Prostate gland (tissue), 2 donors: ENCODE measurements around the gene MCC. TPM values are rescaled to one million over a fixed set of nuclear protein-coding genes. Genes with fewer than 3 reads are reported as not detected.

Source experiments
- DNase-seq: peaks from one replicate; pipeline ENCODE4 v3.0.0-alpha.2; 2019; ENCODE audit warnings: low spot score
- H3K27ac ChIP-seq, 2 donors: fragments of 200-600 bp; sonication (generic); 2 replicates each; pipeline ENCODE4 v1.5.1; 2017 to 2019
- H3K27me3 ChIP-seq: fragments of 200-600 bp; sonication (generic); replicated peaks from 2 replicates; pipeline ENCODE4 v1.5.1; 2019; ENCODE audit not compliant: insufficient read depth
- H3K36me3 ChIP-seq, 2 donors: fragments of 200-600 bp; sonication (generic); 1 replicate in 1 of 2; 2 replicates in 1 of 2; pipeline versions ENCODE4 v1.5.1 to v1.8.1; 2017 to 2019
- H3K4me1 ChIP-seq: fragments of 200-600 bp; sonication (generic); replicated peaks from 2 replicates; pipeline ENCODE4 v1.5.1; 2019
- H3K4me3 ChIP-seq, 2 donors: fragments of 200-600 bp; sonication (generic); 2 replicates each; pipeline ENCODE4 v1.5.1; 2017 to 2019
- H3K9me3 ChIP-seq: fragments of 200-600 bp; sonication (generic); 2 replicates; pipeline ENCODE4 v1.5.1; 2017
- CTCF ChIP-seq, 4 experiments: fragments of 200-600 bp in 2 of 4; fragments of 450-650 bp in 2 of 4; sonication (generic) in 2 of 4; IDR thresholded peaks; 1 replicate in 3 of 4; 2 replicates in 1 of 4; pipeline ENCODE4 v1.5.1; 2016 to 2019; ENCODE audit warnings: antibody characterized with exemption in 4 of 4, mild to moderate bottlenecking in 2 of 4, moderate library complexity in 2 of 4
- POLR2A ChIP-seq: fragments of 450-650 bp; IDR thresholded peaks from one replicate; pipeline ENCODE4 v1.6.1; 2016; ENCODE audit warnings: antibody characterized with exemption, mild to moderate bottlenecking
- POLR2AphosphoS5 ChIP-seq: sonication (generic); formaldehyde crosslinking; IDR thresholded peaks from one replicate; pipeline ENCODE4 v1.6.1; 2017; ENCODE audit warnings: antibody characterized with exemption
- WGBS: methylation state at CpG from one replicate; pipeline ENCODE4 v1.1.5; 2018; 5-methylcytosine and 5-hydroxymethylcytosine counted together
- intact Hi-C: fragments of 100-400 bp; cut with DNase I; formaldehyde crosslinking; loops from one replicate; pipeline ENCODE4 v1.14.2; 2022
- total RNA-seq, 2 donors: library from RNA; depleted of rRNA; stranded (reverse); fragments of >200 nt; gene quantifications; one replicate each; pipeline ENCODE4 v1.1.0, GENCODE V29; 2016

The MCC gene
- total RNA-seq, 2 donors from 2014 or later, result 41.5 to 54.1 TPM

GRCh38 chr5:113205323-113205722 is 282.9 kb downstream of the MCC start:
- WGBS, result 56% methylated on average over 1 of the region's 1 CpG
- no peaks in the 10 kb centered on the region for H3K27me3 ChIP-seq
- intact Hi-C loops, result no loop called here
- TF ChIP-seq POLR2AphosphoS5 (peak; percentile 59), POLR2A (no peak)
- H3K36me3 ChIP-seq, result no peaks in the 10 kb centered on the region
- no peak for DNase-seq
- no peaks in the 10 kb centered on the region for H3K4me1 ChIP-seq
- no peak overlapping the region for H3K4me3 ChIP-seq
- H3K27ac ChIP-seq, result peak overlapping the region; percentile 25 to 49
- H3K9me3 ChIP-seq, result no peaks in the 10 kb centered on the region

GRCh38 chr5:113204525-113205161 is 283.6 kb downstream of the MCC start:
- 53% methylated on average over 7 of the region's 7 CpGs for WGBS
- H3K27ac ChIP-seq, result peak overlapping the region; percentile 25 to 49
- TF ChIP-seq CTCF (IDR thresholded peaks at IDR 0.05), result no peak
- peak; percentile 69 for TF ChIP-seq POLR2AphosphoS5
- no peaks in the 10 kb centered on the region for H3K27me3 ChIP-seq
- H3K4me3 ChIP-seq, result peak overlapping the region in 1 of 2 donors; percentile 18
- no peaks in the 10 kb centered on the region for H3K36me3 ChIP-seq
- no peaks in the 10 kb centered on the region for H3K4me1 ChIP-seq
- peak; percentile 87 for DNase-seq
- intact Hi-C loops, result no loop called here
- no peaks in the 10 kb centered on the region for H3K9me3 ChIP-seq

- no peaks in the 10 kb centered on the region for H3K4me1 ChIP-seq
- TF ChIP-seq POLR2AphosphoS5 (no peak), CTCF (IDR thresholded peaks at IDR 0.05) (no peak)
- H3K36me3 ChIP-seq, result no peaks in the 10 kb centered on the region
- H3K27ac ChIP-seq, result peak overlapping the region; percentile 7 to 21
- 57% methylated on average over 7 of the region's 7 CpGs for WGBS
- no peak for DNase-seq
- H3K4me3 ChIP-seq, result peak overlapping the region in 1 of 2 donors; percentile 18
- H3K27me3 ChIP-seq, result no peaks in the 10 kb centered on the region
- H3K9me3 ChIP-seq, result no peaks in the 10 kb centered on the region
- intact Hi-C loops, result no loop called here
Measured at GRCh38 chr5:113203916-113204315, 284.3 kb downstream of the MCC start.

- Histone ChIP-seq H3K27me3 (no peaks in the 10 kb centered on the region), H3K9me3 (no peaks in the 10 kb centered on the region), H3K4me1 (no peaks in the 10 kb centered on the region), H3K4me3 (peak overlapping the region; percentile 13 to 18), H3K36me3 (no peaks in the 10 kb centered on the region), H3K27ac (peak overlapping the region in 1 of 2 donors; percentile 21)
- TF ChIP-seq CTCF (IDR thresholded peaks at IDR 0.05) (no peak), POLR2A (no peak), POLR2AphosphoS5 (peak; percentile 55)
- DNase-seq, result peak; percentile 79
- 30% methylated on average over 25 of the region's 27 CpGs for WGBS
- intact Hi-C loops, result no loop called here
Measured at GRCh38 chr5:113202746-113203716, 285.2 kb downstream of the MCC start.

- 72% methylated on average over 8 of the region's 8 CpGs for WGBS
Measured at GRCh38 chr5:113202287-113202686, 286.0 kb downstream of the MCC start.

More at GRCh38 chr5:113202287-113202686, 286.0 kb downstream of the MCC start:
- Histone ChIP-seq H3K27me3 (no peaks in the 10 kb centered on the region), H3K9me3 (no peaks in the 10 kb centered on the region), H3K4me1 (no peaks in the 10 kb centered on the region), H3K27ac (peak overlapping the region in 1 of 2 donors; percentile 1), H3K4me3 (no peak overlapping the region), H3K36me3 (no peaks in the 10 kb centered on the region)
- TF ChIP-seq POLR2AphosphoS5 (no peak), CTCF (IDR thresholded peaks at IDR 0.05) (no peak), POLR2A (no peak)
- DNase-seq, result no peak
- intact Hi-C loops, result no loop called here
